GM12878 (cell line): ENCODE results near the gene FKBP1B.

ENCODE experiments used
- ATF7 ChIP-seq: fragments of 450-650 bp; IDR thresholded peaks from 2 replicates; pipeline ENCODE4 v1.6.1; 2016; ENCODE audit warnings: low read depth, mild to moderate bottlenecking
- BCLAF1 ChIP-seq: fragments of 450-650 bp; IDR thresholded peaks from 2 replicates; pipeline ENCODE4 v1.6.1; 2017; ENCODE audit warnings: antibody characterized with exemption, mild to moderate bottlenecking, moderate library complexity
- BHLHE40 ChIP-seq, 2 experiments: fragments of 450-650 bp in 1 of 2; IDR thresholded peaks; 2 replicates each; pipeline ENCODE4 v1.6.1; 2011 to 2017; ENCODE audit warnings: low read depth in 2 of 2, borderline replicate concordance in 1 of 2, improper control_type of control experiment in 1 of 2, low read length in 1 of 2, mild to moderate bottlenecking in 1 of 2
- CREM ChIP-seq: IDR thresholded peaks from 2 replicates; pipeline ENCODE4 v1.6.1; 2014; ENCODE audit warnings: antibody characterized with exemption, low read depth
- CTCF ChIP-seq, 3 experiments: IDR thresholded peaks in 2 of 3; conservative IDR thresholded peaks in 1 of 3; 2 replicates each; pipeline ENCODE4 v1.5.1; 2011; ENCODE audit warnings: low read depth in 3 of 3, low read length in 3 of 3, mild to moderate bottlenecking in 3 of 3, control low read depth in 2 of 3, moderate library complexity in 2 of 3, inconsistent platforms in 1 of 3, mixed read lengths in 1 of 3; ENCODE audit not compliant: control insufficient read depth in 2 of 3, insufficient read depth in 1 of 3; ENCODE audit errors: extremely low read depth in 1 of 3
- EP300 ChIP-seq, 2 experiments: fragments of 150-350 bp in 1 of 2; IDR thresholded peaks; 2 replicates each; pipeline ENCODE4 v1.6.1; 2011 to 2012; ENCODE audit warnings: low read depth in 2 of 2, low read length in 2 of 2, borderline replicate concordance in 1 of 2, improper control_type of control experiment in 1 of 2, inconsistent platforms in 1 of 2; ENCODE audit not compliant: control insufficient read depth in 1 of 2
- HSF1 ChIP-seq: fragments of 150-350 bp; IDR thresholded peaks from 2 replicates; pipeline ENCODE4 v1.6.1; 2014; ENCODE audit warnings: mild to moderate bottlenecking, low read depth, low read length
- KLF5 ChIP-seq: fragments of 450-650 bp; IDR thresholded peaks from 2 replicates; pipeline ENCODE4 v1.6.1; 2014; ENCODE audit warnings: mild to moderate bottlenecking; ENCODE audit not compliant: partially characterized antibody
- POLR2AphosphoS5 ChIP-seq: IDR thresholded peaks from 2 replicates; pipeline ENCODE4 v1.6.1; 2011; ENCODE audit warnings: mild to moderate bottlenecking, low read length, inconsistent platforms
- RCOR1 ChIP-seq: conservative IDR thresholded peaks from 2 replicates; pipeline ENCODE4 v1.6.1; 2012; ENCODE audit warnings: low read depth, low read length, improper control_type of control experiment
- REST ChIP-seq: IDR thresholded peaks from 2 replicates; pipeline ENCODE4 v1.6.1; 2012; ENCODE audit warnings: mild to moderate bottlenecking, low read depth, low read length
- SREBF2 ChIP-seq: IDR thresholded peaks from 2 replicates; pipeline ENCODE4 v1.6.1; 2012; ENCODE audit warnings: mild to moderate bottlenecking, low read length
- TAF1 ChIP-seq: IDR thresholded peaks from 2 replicates; pipeline ENCODE4 v1.6.1; 2011; ENCODE audit warnings: mild to moderate bottlenecking, low read depth, low read length, borderline replicate concordance
- ZNF384 ChIP-seq: IDR thresholded peaks from 2 replicates; pipeline ENCODE4 v1.6.1; 2012; ENCODE audit warnings: low read depth, mild to moderate bottlenecking, low read length, improper control_type of control experiment, borderline replicate concordance

- no peak for TF ChIP-seq CTCF (IDR thresholded peaks at IDR 0.05 in 2 of 3, conservative IDR thresholded peaks at IDR 0.05 in 1 of 3; ENCODE audit: control insufficient read depth in 2 of 3, extremely low read depth in 1 of 3, insufficient read depth in 1 of 3, low read depth in 3 of 3, low read length in 3 of 3)
- no peak for TF ChIP-seq CREM
- no peak for TF ChIP-seq KLF5
- no peak for TF ChIP-seq BCLAF1
- TF ChIP-seq TAF1: no peak
- no peak for TF ChIP-seq ATF7
- no peak for TF ChIP-seq ZNF384
- no peak for TF ChIP-seq EP300 (IDR thresholded peaks at IDR 0.05; ENCODE audit: borderline replicate concordance in 1 of 2, control insufficient read depth in 1 of 2, low read depth in 2 of 2, low read length in 2 of 2)
- TF ChIP-seq HSF1: no peak
- TF ChIP-seq SREBF2: no peak
- TF ChIP-seq BHLHE40 (IDR thresholded peaks at IDR 0.05; ENCODE audit: borderline replicate concordance in 1 of 2, low read depth in 2 of 2, low read length in 1 of 2): no peak
- no peak for TF ChIP-seq RCOR1
- no peak for TF ChIP-seq REST
- TF ChIP-seq POLR2AphosphoS5: no peak
These were observed 39.3 kb downstream of the FKBP1B start for GRCh38 chr2:24088821-24089359.
